Mammary epithelial cell (primary cell): ENCODE results near the gene SCRN3.
"Not testable (repeated sequence)": the region's sequence is repeated elsewhere in the genome, so short reads cannot be mapped to it uniquely, and the experiment has no call there.

ENCODE experiments used
- CTCF ChIP-seq, 2 donors: IDR thresholded peaks in 1 of 2; conservative IDR thresholded peaks in 1 of 2; 2 replicates each; pipeline ENCODE4 v1.5.1; 2011 to 2012; ENCODE audit warnings: inconsistent platforms in 2 of 2, low read length in 2 of 2, mild to moderate bottlenecking in 2 of 2, control low read depth in 1 of 2, low read depth in 1 of 2; ENCODE audit not compliant: insufficient read depth in 1 of 2; ENCODE audit errors: extremely low read depth in 1 of 2
- EZH2 ChIP-seq: IDR thresholded peaks from 2 replicates; pipeline ENCODE4 v1.6.1; 2012; ENCODE audit warnings: low read length, inconsistent platforms, borderline replicate concordance

DNA sequence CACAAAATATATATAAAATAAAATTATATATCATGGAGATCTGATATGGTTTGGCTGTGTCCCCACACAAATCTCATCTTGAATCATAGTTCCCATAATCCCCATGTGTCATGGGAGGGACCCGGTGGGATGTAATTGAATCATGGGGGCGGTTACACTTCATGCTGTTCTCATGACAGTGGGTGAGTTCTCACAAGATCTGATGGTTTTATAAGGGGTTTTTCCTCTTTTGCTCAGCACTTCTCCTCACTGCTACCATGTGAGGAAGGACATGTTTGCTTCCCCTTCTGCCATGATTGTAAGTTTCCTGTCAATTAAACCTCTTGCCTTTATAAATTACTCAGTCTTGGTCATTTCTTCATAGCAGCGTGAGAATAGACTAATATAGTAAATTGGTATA lies 6.8 kb upstream of the SCRN3 start:
- TF ChIP-seq CTCF (conservative IDR thresholded peaks at IDR 0.05 in 1 of 2, IDR thresholded peaks at IDR 0.05 in 1 of 2; ENCODE audit: extremely low read depth in 1 of 2, insufficient read depth in 1 of 2, low read depth in 1 of 2, low read length in 2 of 2); EZH2: not testable (repeated sequence)
